Adrenal gland (tissue), 5 donors: ENCODE results near the gene CORO7.

Source experiments
- CTCF ChIP-seq, 6 experiments: fragments of 450-650 bp in 4 of 6; fragments of 200-600 bp in 2 of 6; sonication (generic) in 1 of 6; IDR thresholded peaks; 1 replicate in 5 of 6; 2 replicates in 1 of 6; pipeline versions ENCODE4 v1.5.1 to v1.8.0; 2016 to 2021; ENCODE audit warnings: antibody characterized with exemption in 6 of 6, mild to moderate bottlenecking in 2 of 6, moderate library complexity in 1 of 6
- POLR2A ChIP-seq, 2 donors: fragments of 450-650 bp; IDR thresholded peaks; one replicate each; pipeline ENCODE4 v1.6.1; 2017; ENCODE audit warnings: antibody characterized with exemption in 2 of 2, mild to moderate bottlenecking in 2 of 2, moderate library complexity in 1 of 2
- donor health status: DM: no; HTN: no; CAD: no.

- TF ChIP-seq CTCF (IDR thresholded peaks at IDR 0.05), result no peak
- no peak for TF ChIP-seq POLR2A (IDR thresholded peaks at IDR 0.05)
Observed at GRCh38 chr16:4383591-4384444, 32.6 kb downstream of the CORO7 start.
